B cell (primary cell): Measurements from ENCODE around the gene RAB10. TPM values are rescaled to one million over a fixed set of nuclear protein-coding genes. Genes with fewer than 3 reads are reported as not detected.

Experiments used
- ATAC-seq: fragments of 200-7000 bp; cut with Tn5 transposase; one replicate; pipeline ENCODE4 v1.10.0; 2021; ENCODE audit warnings: low read depth, mild to moderate bottlenecking, moderate number of reproducible peaks, moderate library complexity
- CTCF ChIA-PET: fragments of 350-600 bp; sonication (Branson Sonifier 250); formaldehyde crosslinking; loops from one replicate; lab custom pipeline; 2021; ENCODE audit warnings: antibody characterized with exemption, inconsistent platforms; lab: Charles Lee
- POLR2A ChIA-PET: fragments of 350-600 bp; sonication (Branson Sonifier 250); formaldehyde crosslinking; loops from one replicate; lab custom pipeline; 2021; ENCODE audit warnings: antibody characterized with exemption; lab: Charles Lee
- DNase-seq: peaks from one replicate; pipeline ENCODE4 v3.0.0; 2013
- H2AFZ ChIP-seq: 2 replicates; pipeline ENCODE4 v1.6.1; 2012; ENCODE audit warnings: mild to moderate bottlenecking, low read depth, low read length; ENCODE audit not compliant: insufficient read depth, poor library complexity, severe bottlenecking
- H3K27ac ChIP-seq, 2 donors: 1 replicate in 1 of 2; 2 replicates in 1 of 2; pipeline ENCODE4 v1.5.1; 2012 to 2013; ENCODE audit warnings: low read length in 2 of 2, mild to moderate bottlenecking in 2 of 2, moderate library complexity in 1 of 2
- H3K27me3 ChIP-seq, 4 experiments: fragments of 200-600 bp in 1 of 4; sonication (generic) in 1 of 4; replicated peaks in 1 of 4; 1 replicate in 2 of 4; 2 replicates in 2 of 4; pipeline versions ENCODE4 v1.6.1 to v1.7.0; 2013 to 2016; ENCODE audit warnings: low read length in 3 of 4, mild to moderate bottlenecking in 2 of 4, mixed read lengths in 1 of 4, moderate library complexity in 1 of 4; ENCODE audit not compliant: insufficient read depth in 4 of 4, control insufficient read depth in 3 of 4; ENCODE audit errors: control extremely low read depth in 1 of 4
- H3K36me3 ChIP-seq, 2 experiments: replicated peaks in 1 of 2; 1 replicate in 1 of 2; 2 replicates in 1 of 2; pipeline versions ENCODE4 v1.6.1 to v1.7.1; 2013; ENCODE audit warnings: low read length in 1 of 2; ENCODE audit not compliant: insufficient read depth in 2 of 2, control insufficient read depth in 1 of 2; ENCODE audit errors: control extremely low read depth in 1 of 2, extremely low read depth in 1 of 2
- H3K4me1 ChIP-seq, 2 donors: fragments of 200-600 bp in 1 of 2; sonication (generic) in 1 of 2; 1 replicate in 1 of 2; 2 replicates in 1 of 2; pipeline versions ENCODE4 v1.5.1 to v1.6.1; 2013 to 2017; ENCODE audit warnings: low read length in 2 of 2; ENCODE audit not compliant: control insufficient read depth in 2 of 2, insufficient read depth in 2 of 2
- H3K4me2 ChIP-seq: replicated peaks from 2 replicates; pipeline ENCODE3; 2012; ENCODE audit warnings: mild to moderate bottlenecking, low read depth, low read length; ENCODE audit not compliant: poor library complexity, severe bottlenecking
- H3K4me3 ChIP-seq, 5 experiments: fragments of 200-600 bp in 1 of 5; sonication (generic) in 1 of 5; 1 replicate in 3 of 5; 2 replicates in 2 of 5; pipeline versions ENCODE4 v1.5.1 to v1.7.0; 2011 to 2016; ENCODE audit warnings: low read length in 4 of 5, mild to moderate bottlenecking in 4 of 5, low read depth in 2 of 5, control low read depth in 1 of 5, moderate library complexity in 1 of 5; ENCODE audit not compliant: insufficient read depth in 1 of 5; ENCODE audit errors: control extremely low read depth in 1 of 5, extremely low read depth in 1 of 5
- H3K79me2 ChIP-seq: fragments of 200-600 bp; sonication (generic); one replicate; pipeline ENCODE4 v1.6.0; 2016; ENCODE audit warnings: low read length; ENCODE audit not compliant: control insufficient read depth, insufficient read depth
- H3K9ac ChIP-seq: fragments of 200-600 bp; sonication (generic); 2 replicates; pipeline ENCODE4 v1.6.1; 2017; ENCODE audit warnings: mild to moderate bottlenecking, low read length, moderate library complexity
- H3K9me3 ChIP-seq, 3 donors: one replicate each; pipeline versions ENCODE4 v1.6.1 to v1.7.1; 2013; ENCODE audit warnings: low read length in 2 of 3; ENCODE audit not compliant: control insufficient read depth in 2 of 3, insufficient read depth in 1 of 3; ENCODE audit errors: control extremely low read depth in 1 of 3
- H4K20me1 ChIP-seq: 2 replicates; pipeline ENCODE4 v1.6.0; 2012; ENCODE audit warnings: mild to moderate bottlenecking, low read length; ENCODE audit not compliant: insufficient read depth, control insufficient read depth, poor library complexity, severe bottlenecking
- H3K27ac Mint-ChIP-seq: one replicate; pipeline ENCODE4 v1.8.0; 2021; ENCODE audit warnings: mixed read lengths
- H3K27me3 Mint-ChIP-seq: one replicate; pipeline ENCODE4 v1.8.0; 2021; ENCODE audit warnings: mixed read lengths
- H3K4me1 Mint-ChIP-seq: one replicate; pipeline ENCODE4 v1.8.0; 2021; ENCODE audit warnings: mixed read lengths
- H3K4me3 Mint-ChIP-seq: one replicate; pipeline ENCODE4 v1.8.0; 2021; ENCODE audit warnings: mixed read lengths
- H3K9me3 Mint-ChIP-seq: one replicate; pipeline ENCODE4 v1.8.0; 2022; ENCODE audit warnings: mixed read lengths; ENCODE audit not compliant: insufficient read depth
- CTCF ChIP-seq: fragments of 200-600 bp; IDR thresholded peaks from one replicate; pipeline ENCODE4 v1.8.0; 2022; ENCODE audit warnings: antibody characterized with exemption, mild to moderate bottlenecking
- EZH2 ChIP-seq: IDR thresholded peaks from 2 replicates; pipeline ENCODE4 v1.6.1; 2012; ENCODE audit warnings: borderline replicate concordance, low read depth, mild to moderate bottlenecking, moderate library complexity, low read length; ENCODE audit not compliant: insufficient read depth, poor library complexity, severe bottlenecking
- WGBS: methylation state at CpG from one replicate; pipeline ENCODE4 v1.1.5; 2013; ENCODE audit warnings: missing lambda C conversion rate; ENCODE audit not compliant: insufficient coverage; 5-methylcytosine and 5-hydroxymethylcytosine counted together
- intact Hi-C: fragments of 100-400 bp; cut with micrococcal nuclease; formaldehyde crosslinking; loops from one replicate; pipeline ENCODE4 v1.10.0; 2022
- polyA plus RNA-seq: library from polyadenylated mRNA; depleted of rRNA; stranded (reverse); fragments of >200 nt; gene quantifications from 2 replicates; pipeline ENCODE4 v1.2.3, GENCODE V29; 2012
- total RNA-seq, 2 donors: library from RNA; stranded (reverse); fragments of 120-200 nt in 1 of 2; gene quantifications; 1 replicate in 1 of 2; 2 replicates in 1 of 2; pipeline versions ENCODE4 v1.2.3 to v1.2.4, GENCODE V29; 2013 to 2022

The RAB10 gene
- total and polyA plus RNA-seq, 2 donors (not counting 1 experiment from before 2014, with no cell fraction given) = 21.7 to 66.7 TPM

- Histone ChIP-seq H3K27ac (no peak overlapping the region), H3K9ac (no peak overlapping the region), H3K4me1 (peaks cover 15 to 19% of the 10 kb centered on the region in 2 donors), H3K79me2 (peaks cover 94% of the 10 kb centered on the region), H3K9me3 (peaks cover 0 to 5% (median 0%) of the 10 kb centered on the region in 3 donors), H3K36me3 (peaks cover 3 to 13% of the 10 kb centered on the region in 2 experiments), H3K4me2 (no peak overlapping the region), H3K27me3 (no peaks in the 10 kb centered on the region), H2AFZ (no peak overlapping the region), H3K4me3 (no peak overlapping the region), H4K20me1 (peaks cover 64% of the 10 kb centered on the region)
- ATAC-seq (no peak), DNase-seq (no peak)
- 100% methylated on average over 3 of the region's 4 CpGs for WGBS
- TF ChIP-seq CTCF (no peak), EZH2 (no peak)
- Mint-ChIP-seq H3K27ac (no peak overlapping the region), H3K4me1 (peaks cover 29% of the 10 kb centered on the region), H3K4me3 (no peak overlapping the region), H3K9me3 (no peaks in the 10 kb centered on the region), H3K27me3 (no peaks in the 10 kb centered on the region)
- ChIA-PET CTCF (interaction anchor here (0.8 kb wide), 1 partner anchor 9 kb away, joined by 3 read pairs; no protein-coding TSS in a partner anchor), POLR2A (no interaction called here)
- intact Hi-C loops = no loop called here
These were observed 31.0 kb downstream of the RAB10 start for GRCh38 chr2:26064846-26065245.

- Histone ChIP-seq H3K4me2 (no peak overlapping the region), H3K27me3 (no peaks in the 10 kb centered on the region), H3K27ac (peak overlapping the region in 1 of 2 donors; percentile 38), H3K36me3 (peaks cover 3 to 8% of the 10 kb centered on the region in 2 experiments), H3K4me1 (peaks cover 19 to 22% of the 10 kb centered on the region in 2 donors), H2AFZ (no peak overlapping the region), H4K20me1 (peaks cover 81% of the 10 kb centered on the region), H3K4me3 (no peak overlapping the region), H3K79me2 (peaks cover 93% of the 10 kb centered on the region), H3K9me3 (peaks cover 0 to 6% (median 0%) of the 10 kb centered on the region in 3 donors), H3K9ac (no peak overlapping the region)
- DNase-seq (no peak), ATAC-seq (no peak)
- ChIA-PET CTCF (no interaction called here), POLR2A (interaction anchor here (0.7 kb wide), 1 partner anchor 26 kb away, joined by 8 read pairs; no protein-coding TSS in a partner anchor)
- no CpG with 5 or more reads among the region's 1 CpG for WGBS
- TF ChIP-seq CTCF (no peak), EZH2 (no peak)
- Mint-ChIP-seq H3K27me3 (no peaks in the 10 kb centered on the region), H3K27ac (no peak overlapping the region), H3K9me3 (no peaks in the 10 kb centered on the region), H3K4me1 (peaks cover 35% of the 10 kb centered on the region), H3K4me3 (no peak overlapping the region)
- intact Hi-C loops = no loop called here
These were observed 33.5 kb downstream of the RAB10 start for GRCh38 chr2:26067186-26067974.
